Retinal pigment epithelial cell (primary cell): ENCODE results near the gene PSRC1.

Source experiments
- DNase-seq: peaks from one replicate; pipeline ENCODE4 v3.0.0-alpha.2; 2010; ENCODE audit warnings: low read depth
- H3K4me3 ChIP-seq: 2 replicates; pipeline ENCODE4 v1.5.1; 2011; ENCODE audit warnings: mild to moderate bottlenecking, low read length, control low read depth, moderate library complexity
- CTCF ChIP-seq: conservative IDR thresholded peaks from 2 replicates; pipeline ENCODE4 v1.5.1; 2011; ENCODE audit warnings: low read depth, low read length, control low read depth, inconsistent platforms

PSRC1 gene

GRCh38 chr1:109265741-109266330 lies 17.1 kb downstream of the PSRC1 start:
- no peak for TF ChIP-seq CTCF
- H3K4me3 ChIP-seq = no peak overlapping the region
- no peak for DNase-seq

GRCh38 chr1:109265016-109265415 lies 17.9 kb downstream of the PSRC1 start:
- H3K4me3 ChIP-seq = no peak overlapping the region
- DNase-seq = no peak
- no peak for TF ChIP-seq CTCF

GRCh38 chr1:109264379-109264755 lies 18.6 kb downstream of the PSRC1 start:
- no peak overlapping the region for H3K4me3 ChIP-seq
- TF ChIP-seq CTCF = no peak
- no peak for DNase-seq

GRCh38 chr1:109263597-109264378 lies 19.2 kb downstream of the PSRC1 start:
- peak; percentile 98 for TF ChIP-seq CTCF
- peak; percentile 70 for DNase-seq
- H3K4me3 ChIP-seq = no peak overlapping the region

- no peak for DNase-seq
- H3K4me3 ChIP-seq = no peak overlapping the region
- no peak for TF ChIP-seq CTCF
These were observed 19.7 kb downstream of the PSRC1 start for GRCh38 chr1:109263234-109263596.

GRCh38 chr1:109262231-109263055 lies 20.5 kb downstream of the PSRC1 start:
- no peak for TF ChIP-seq CTCF
- no peak overlapping the region for H3K4me3 ChIP-seq
- DNase-seq = no peak

- no peak overlapping the region for H3K4me3 ChIP-seq
- DNase-seq = no peak
- TF ChIP-seq CTCF = no peak
These were observed 21.4 kb downstream of the PSRC1 start for GRCh38 chr1:109261578-109261977.
